GM10248 (cell line): ENCODE data around the gene XYLT1.

Experiments
- CTCF ChIA-PET: fragments of 300-600 bp; sonication (Branson Sonifier 250); formaldehyde crosslinking; extraction: SDS; loops from one replicate; lab custom pipeline; 2021; ENCODE audit warnings: antibody characterized with exemption; lab: Yijun Ruan, JAX
- POLR2A ChIA-PET: fragments of 350-650 bp; sonication (Branson Sonifier 250); formaldehyde crosslinking; extraction: SDS; loops from one replicate; lab custom pipeline; 2020; ENCODE audit warnings: antibody characterized with exemption; lab: Yijun Ruan, JAX
- DNase-seq: peaks from one replicate; pipeline ENCODE4 v3.0.0; 2012; ENCODE audit errors: extremely low spot score
- TF ChIP-seq, protein P1 (sequence below): IDR thresholded peaks from 2 replicates; pipeline ENCODE4 v1.5.1; 2012; ENCODE audit warnings: mild to moderate bottlenecking, low read depth; ENCODE audit errors: extremely low read depth, missing control alignments, control extremely low read depth

The XYLT1 gene

DNA sequence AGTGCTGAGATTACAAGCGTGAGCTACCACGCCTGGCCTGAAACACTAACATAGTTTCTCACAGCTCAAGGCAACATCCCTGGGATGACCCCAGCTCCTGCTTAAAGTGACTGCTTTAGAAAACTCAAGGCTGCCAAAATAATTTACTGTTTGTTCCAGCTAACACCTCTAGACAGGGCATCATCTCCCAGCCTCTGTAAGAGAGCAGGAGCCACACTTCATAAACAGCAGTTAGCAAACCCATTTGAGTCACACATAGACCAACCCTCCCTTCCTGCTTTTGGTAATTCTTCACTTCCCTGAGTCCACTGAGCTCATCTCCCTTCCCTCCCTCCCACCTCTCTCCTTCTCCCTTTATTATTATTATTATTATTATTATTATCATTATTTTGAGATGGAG lies 201.3 kb downstream of the XYLT1 start:
- no peak for DNase-seq
- TF ChIP-seq, protein P1, sequence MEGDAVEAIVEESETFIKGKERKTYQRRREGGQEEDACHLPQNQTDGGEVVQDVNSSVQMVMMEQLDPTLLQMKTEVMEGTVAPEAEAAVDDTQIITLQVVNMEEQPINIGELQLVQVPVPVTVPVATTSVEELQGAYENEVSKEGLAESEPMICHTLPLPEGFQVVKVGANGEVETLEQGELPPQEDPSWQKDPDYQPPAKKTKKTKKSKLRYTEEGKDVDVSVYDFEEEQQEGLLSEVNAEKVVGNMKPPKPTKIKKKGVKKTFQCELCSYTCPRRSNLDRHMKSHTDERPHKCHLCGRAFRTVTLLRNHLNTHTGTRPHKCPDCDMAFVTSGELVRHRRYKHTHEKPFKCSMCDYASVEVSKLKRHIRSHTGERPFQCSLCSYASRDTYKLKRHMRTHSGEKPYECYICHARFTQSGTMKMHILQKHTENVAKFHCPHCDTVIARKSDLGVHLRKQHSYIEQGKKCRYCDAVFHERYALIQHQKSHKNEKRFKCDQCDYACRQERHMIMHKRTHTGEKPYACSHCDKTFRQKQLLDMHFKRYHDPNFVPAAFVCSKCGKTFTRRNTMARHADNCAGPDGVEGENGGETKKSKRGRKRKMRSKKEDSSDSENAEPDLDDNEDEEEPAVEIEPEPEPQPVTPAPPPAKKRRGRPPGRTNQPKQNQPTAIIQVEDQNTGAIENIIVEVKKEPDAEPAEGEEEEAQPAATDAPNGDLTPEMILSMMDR, result no peak
- CTCF ChIA-PET, result interaction anchor here (0.7 to 6.3 kb wide), 5 partner anchors 9 to 108 kb away, joined by 3 to 39 read pairs (median 4); no protein-coding TSS in a partner anchor
- POLR2A ChIA-PET, result no interaction called here

DNA sequence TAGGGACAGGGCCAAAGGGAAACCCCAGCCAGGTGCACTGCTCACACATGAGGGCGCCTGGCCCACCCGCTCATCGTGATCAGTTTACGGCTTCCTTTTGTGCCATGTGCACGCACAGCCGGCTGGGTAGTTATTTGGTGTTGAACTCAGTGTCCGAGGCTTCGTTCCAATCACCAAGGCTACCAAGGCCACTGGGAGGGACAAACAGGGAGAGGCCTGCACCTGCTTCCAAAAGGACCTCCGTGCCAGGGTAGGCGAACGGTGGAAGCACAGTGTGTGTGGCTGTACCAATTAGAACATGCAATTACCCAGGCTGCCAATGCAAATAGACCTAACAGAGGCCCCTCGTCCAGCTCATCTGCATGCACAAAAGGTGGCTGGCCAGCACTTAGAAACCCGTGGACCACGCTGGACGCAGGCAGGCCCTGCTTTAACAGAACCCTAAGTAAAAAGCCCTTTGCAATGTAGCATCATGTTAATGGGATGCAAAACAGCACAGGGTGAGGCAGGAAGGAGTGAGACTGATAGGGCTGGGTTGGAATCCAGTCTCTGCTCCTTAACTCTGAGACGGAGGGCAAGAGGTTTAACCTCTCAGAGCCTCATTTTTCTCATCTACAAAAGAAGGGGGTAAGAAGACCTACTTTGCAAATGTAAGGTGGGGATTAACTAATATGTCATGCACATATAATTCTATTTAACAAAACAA lies 204.0 kb downstream of the XYLT1 start:
- no peak for DNase-seq
- ChIA-PET CTCF (interaction anchor here (1.0 to 6.3 kb wide), 6 partner anchors 11 to 23 kb away, joined by 3 to 32 read pairs (median 4); no protein-coding TSS in a partner anchor), POLR2A (no interaction called here)
- TF ChIP-seq, protein P1, result no peak

DNA sequence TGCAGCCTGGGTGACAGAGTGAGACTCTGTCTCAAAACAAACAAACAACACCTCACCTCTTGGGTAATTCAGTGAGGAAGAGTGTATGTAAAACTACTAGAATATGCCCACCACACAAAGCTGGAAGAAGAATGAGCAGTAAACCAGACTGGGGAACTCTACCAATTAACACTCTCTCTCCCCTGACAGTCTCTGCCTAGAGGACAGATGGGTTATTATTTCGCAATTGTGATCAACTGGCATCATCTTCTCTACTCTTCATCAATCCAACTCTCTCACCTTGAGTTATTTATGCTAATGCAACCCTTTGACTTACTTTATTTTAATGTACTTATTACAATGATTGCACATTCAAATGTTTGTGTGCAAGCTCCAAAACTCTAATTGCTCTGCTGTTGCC lies 205.6 kb downstream of the XYLT1 start:
- ChIA-PET POLR2A (interaction anchor here (0.6 kb wide), 1 partner anchor 145 kb away, joined by 3 read pairs; no protein-coding TSS in a partner anchor), CTCF (interaction anchor here (1.4 to 1.6 kb wide), 3 partner anchors 10 to 19 kb away, joined by 3 to 4 read pairs (median 4); no protein-coding TSS in a partner anchor)
- TF ChIP-seq, protein P1, result no peak
- no peak for DNase-seq

DNA sequence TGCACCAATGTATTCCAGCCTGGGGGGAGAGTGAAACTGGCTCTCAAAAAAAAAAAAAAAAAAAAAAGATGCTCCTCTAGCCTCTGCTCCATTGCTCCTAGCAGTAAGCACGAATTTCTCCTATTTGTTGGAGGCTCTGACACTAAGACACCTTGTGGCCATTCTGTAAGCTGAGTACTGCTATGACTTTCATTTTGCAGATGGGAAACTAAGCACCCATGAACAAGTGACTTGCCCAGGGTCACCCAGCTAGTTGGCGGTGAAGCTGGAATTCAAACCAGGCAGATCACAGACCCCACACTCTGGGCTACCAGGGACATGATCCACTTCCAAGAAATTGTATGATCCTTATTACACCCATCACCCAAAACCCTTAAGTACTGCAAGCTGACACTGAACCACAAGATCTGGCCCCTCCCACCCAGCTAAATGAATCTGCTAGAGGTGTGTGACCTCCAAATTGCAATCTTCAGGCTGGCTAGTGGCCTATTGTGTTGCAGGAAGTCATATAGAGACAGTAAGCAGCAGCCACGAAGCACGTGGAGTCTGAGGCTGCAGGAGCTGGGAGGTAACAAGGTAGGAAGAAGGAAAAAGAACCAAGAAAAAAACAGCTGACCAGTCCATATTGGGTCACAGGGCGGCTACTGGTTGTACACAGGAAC lies 209.4 kb downstream of the XYLT1 start:
- DNase-seq, result peak; percentile 37
- POLR2A ChIA-PET, result interaction anchor here (0.9 to 1.3 kb wide), 3 partner anchors 18 to 82 kb away, joined by 3 to 10 read pairs (median 3); no protein-coding TSS in a partner anchor

DNA sequence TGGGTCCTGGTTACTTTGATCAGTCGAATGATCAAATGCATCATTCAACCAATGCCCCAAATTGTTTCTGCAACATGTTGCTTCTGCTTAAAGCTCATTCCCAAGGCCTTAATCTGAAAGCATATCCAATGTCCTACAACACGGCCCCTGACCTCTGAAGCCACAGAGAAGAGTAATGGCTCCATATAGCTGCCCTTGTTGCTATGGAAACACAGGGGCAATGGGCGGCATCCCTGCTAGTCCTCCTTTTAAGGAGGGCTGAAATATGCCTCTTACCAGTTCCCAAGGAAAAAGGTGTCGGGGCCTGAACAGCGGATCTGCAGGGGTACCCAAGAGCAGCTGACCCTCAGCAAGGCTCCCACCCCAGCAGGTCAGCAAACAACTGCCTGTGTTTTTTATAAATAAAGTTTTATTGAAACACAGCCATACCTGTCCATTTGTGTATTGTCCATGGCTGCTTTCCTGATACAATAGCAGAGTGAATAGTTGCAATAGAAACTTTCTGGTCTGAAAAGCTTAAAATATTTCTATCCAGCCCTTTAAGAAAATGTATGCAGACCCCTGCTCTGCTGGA lies 210.4 kb downstream of the XYLT1 start:
- CTCF ChIA-PET, result interaction anchor here (1.0 to 5.7 kb wide), 12 partner anchors 10 to 399 kb away, joined by 3 to 39 read pairs (median 6); no protein-coding TSS in a partner anchor
- POLR2A ChIA-PET, result interaction anchor here (1.3 to 1.6 kb wide), 2 partner anchors 42 to 83 kb away, joined by 3 read pairs; no protein-coding TSS in a partner anchor
- no peak for DNase-seq
- TF ChIP-seq, protein P1, result no peak

More for the DNA sequence above, 209.4 kb downstream of the XYLT1 start:
- TF ChIP-seq, protein P1, result no peak
- CTCF ChIA-PET, result interaction anchor here (0.8 to 5.7 kb wide), 16 partner anchors 9 to 400 kb away, joined by 3 to 39 read pairs (median 4); no protein-coding TSS in a partner anchor
